DMS114 treated with DMSO at 0.1 percent for 48 hours (cell line): Measurements from ENCODE around the gene WDR1.

Source experiments
- DNase-seq: peaks from one replicate; lab custom pipeline; 2025; ENCODE audit not compliant: unreplicated experiment; lab: John Stamatoyannopoulos, UW

The WDR1 gene, protein sequence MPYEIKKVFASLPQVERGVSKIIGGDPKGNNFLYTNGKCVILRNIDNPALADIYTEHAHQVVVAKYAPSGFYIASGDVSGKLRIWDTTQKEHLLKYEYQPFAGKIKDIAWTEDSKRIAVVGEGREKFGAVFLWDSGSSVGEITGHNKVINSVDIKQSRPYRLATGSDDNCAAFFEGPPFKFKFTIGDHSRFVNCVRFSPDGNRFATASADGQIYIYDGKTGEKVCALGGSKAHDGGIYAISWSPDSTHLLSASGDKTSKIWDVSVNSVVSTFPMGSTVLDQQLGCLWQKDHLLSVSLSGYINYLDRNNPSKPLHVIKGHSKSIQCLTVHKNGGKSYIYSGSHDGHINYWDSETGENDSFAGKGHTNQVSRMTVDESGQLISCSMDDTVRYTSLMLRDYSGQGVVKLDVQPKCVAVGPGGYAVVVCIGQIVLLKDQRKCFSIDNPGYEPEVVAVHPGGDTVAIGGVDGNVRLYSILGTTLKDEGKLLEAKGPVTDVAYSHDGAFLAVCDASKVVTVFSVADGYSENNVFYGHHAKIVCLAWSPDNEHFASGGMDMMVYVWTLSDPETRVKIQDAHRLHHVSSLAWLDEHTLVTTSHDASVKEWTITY

DNA sequence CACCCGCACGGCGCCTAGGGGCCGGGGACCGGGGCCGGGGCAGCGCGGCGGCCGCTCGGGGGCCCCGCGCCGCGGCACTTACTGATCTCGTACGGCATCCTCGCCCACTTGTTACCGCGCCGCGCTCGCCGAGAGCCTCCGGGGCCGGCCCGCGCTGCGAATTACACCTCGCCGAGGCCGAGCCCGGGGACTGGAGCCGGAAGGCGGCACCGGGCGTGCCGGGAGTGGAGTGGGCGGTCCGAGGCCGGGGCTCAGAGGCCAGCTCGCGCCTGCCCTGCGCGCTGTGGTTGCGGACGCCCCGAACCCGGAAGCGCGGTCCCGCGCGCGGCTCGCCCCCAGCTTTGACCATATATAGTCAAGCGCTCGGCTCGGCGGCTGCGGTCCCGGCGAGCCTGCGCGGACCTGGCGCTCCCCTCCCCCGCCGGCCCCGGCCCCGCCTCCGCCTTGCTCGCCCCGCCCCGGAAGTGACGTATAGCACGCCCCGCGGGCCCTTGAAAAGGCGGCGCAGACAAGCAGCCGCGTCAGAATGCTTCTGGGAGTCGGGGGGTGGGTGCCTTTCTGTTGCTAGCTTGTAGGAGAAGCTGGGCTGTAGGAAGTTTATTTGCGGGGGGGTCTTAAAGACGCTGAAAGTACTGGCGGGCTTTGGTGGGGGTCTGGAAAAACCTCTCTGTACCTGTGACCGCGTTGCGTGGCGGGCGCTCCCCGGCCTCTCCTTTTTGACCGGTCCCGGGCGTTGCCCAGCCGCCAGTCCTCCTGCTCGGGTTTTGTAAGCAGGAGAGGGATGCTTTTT is at the start of gene WDR1:
WDR1 (minus strand) TSS at position 231 of the 790 bp plus-strand sequence; CDS start at position 98, 133 bp downstream.
- peak; percentile 77 for DNase-seq

DNA sequence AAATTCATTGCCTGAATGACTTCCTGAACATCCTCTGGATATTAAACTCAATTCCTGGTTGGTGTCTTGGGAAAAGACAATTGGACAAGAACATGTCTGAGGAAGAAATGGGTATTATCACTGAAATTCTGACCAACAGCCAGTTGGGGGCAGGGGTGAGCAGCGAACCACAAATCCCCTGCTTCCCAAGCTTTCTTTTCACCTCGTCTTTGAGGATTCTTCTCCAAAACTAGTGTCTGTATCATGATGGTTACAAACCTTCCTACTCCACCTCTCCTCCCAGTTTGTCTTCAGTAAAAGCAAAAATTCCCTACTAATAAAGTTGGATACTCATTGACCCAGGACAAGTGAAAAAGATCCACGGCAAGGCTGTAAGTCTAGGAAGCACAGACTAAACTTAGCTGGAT is 48.3 kb upstream of the WDR1 start:
- no peak for DNase-seq

DNA sequence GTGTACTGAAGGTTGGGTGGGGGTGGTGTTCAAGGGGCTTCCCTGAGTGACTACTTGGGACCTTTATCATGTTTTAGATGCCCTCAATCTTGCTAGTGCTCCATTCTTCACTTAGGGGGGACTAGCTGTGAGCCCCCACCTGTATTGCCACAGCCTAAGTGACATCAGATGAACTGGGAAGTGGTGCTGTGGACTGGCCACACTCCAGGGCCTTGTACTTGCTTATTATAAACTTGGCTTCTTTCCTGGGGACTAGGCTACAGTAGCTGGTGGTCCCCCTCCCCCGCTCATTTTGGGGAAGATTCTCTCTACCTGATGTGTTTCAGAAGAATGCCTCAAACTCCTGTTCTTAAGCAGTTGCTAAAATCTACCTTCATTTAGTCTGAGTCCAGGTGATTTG is 46.7 kb upstream of the WDR1 start:
- no peak for DNase-seq

DNA sequence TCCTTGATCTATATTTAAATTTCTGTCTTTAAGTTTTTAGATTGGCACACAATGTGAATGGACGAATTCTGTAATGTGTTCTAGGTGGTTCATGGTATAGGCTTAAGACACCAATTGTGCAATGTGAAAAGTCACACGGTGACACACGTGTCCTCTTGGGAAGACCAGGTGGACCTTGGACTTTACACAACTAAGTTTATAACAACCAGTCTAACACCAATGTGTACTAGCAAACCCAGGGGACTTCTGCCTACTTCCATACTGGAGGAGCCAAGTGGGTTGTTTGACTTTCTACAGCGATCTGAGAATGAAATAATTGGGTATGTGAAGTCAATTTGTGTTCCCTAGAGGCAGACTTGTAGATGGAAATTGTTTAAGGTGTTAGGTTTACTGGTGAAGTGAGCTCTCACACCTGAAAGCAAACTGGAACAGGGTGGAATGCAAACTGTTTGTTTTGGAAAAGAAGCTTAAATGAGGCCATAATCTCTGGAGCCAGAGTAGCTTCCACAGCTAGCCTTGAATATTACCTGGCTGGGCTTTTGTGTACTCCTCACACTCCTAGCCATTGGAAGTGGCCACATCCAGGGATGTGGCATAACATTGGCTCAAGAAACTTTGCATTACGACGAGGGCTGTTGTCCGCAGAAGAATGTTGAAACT is 45.9 kb upstream of the WDR1 start:
- no peak for DNase-seq

DNA sequence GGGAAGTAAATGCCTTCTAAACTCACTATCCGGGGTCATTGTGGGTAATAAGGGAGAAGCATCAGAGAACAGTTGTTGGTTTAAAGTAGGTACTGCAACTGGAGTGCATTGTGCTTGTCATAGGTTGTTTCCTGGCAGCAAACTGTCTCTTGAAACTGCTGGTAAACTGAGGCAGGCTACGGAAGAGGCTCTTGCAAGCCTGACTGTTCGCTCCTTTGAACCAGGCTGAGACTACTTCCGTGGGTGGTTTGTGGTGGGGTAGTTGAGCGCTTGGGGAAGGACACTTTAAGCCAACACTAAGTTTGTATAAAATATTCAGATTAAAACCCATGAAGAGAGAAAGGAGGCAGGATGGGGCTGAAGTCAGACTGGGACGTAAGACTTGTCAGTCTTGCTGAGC is 45.2 kb upstream of the WDR1 start:
- no peak for DNase-seq

DNA sequence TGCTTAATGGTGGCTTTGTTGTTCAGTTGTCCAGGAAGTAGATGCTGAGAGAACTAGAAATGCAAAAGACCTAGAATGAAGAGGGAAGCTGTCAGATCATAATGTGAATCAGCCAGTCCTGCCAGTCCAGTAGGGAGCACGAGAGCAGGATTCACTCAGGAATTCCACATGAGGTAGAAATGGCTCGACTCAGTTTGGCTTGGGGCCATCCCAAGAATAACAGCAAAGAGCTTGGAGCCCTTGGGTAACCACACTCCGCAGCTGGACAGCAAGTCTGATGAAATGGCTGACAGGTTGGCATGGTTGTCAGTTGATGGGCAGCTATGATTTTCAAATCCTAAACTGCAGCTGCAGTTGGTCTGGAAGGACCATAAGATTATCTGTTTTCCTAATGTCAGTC is 44.5 kb upstream of the WDR1 start:
- no peak for DNase-seq

DNA sequence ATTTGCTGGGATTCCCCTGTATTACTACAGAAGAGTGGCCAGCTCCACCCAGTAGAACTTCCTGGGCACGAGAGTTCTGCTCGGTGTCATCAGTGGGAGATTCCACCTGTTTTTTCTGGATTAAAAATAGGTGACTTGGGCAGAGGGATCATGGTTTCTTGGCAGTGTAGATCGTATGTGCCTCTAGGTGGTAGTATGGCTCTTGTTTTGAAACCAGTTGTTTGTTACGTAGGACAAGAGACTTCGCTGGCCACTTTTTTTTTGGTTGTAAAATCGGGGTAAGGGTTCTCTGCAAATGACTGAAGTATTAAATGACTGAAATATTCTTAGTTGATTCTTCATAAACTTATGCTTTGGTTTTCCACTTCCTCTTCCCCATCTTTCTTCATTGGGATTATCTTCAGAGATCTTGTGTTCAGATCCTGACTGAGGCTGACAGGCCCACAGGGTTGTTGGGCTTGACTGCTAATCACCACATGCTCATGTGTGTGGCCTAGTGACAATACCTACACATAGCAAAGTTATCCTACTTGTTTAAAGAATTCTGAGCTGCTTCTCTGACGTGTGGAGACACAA is 43.8 kb upstream of the WDR1 start:
- DNase-seq: peak; percentile 31

DNA sequence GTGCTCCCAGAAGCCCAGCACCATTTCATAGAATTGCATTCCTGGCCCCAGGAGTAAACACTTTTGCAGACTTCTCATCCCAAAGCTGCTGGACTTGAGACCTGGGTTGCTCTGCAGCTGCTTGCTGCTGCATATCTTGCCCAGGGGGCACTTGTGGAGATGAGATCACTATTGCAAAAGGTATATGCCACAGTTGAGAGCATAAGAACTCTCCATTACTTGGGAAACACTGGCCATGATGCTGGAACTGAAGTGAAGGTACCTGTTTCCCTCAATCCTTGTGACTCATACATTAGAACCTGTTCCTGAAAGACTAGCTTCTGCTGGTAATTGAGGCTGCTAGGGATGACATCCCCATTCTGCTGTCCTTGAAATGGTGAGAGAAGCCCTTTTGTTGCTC is 43.1 kb upstream of the WDR1 start:
- no peak for DNase-seq

DNA sequence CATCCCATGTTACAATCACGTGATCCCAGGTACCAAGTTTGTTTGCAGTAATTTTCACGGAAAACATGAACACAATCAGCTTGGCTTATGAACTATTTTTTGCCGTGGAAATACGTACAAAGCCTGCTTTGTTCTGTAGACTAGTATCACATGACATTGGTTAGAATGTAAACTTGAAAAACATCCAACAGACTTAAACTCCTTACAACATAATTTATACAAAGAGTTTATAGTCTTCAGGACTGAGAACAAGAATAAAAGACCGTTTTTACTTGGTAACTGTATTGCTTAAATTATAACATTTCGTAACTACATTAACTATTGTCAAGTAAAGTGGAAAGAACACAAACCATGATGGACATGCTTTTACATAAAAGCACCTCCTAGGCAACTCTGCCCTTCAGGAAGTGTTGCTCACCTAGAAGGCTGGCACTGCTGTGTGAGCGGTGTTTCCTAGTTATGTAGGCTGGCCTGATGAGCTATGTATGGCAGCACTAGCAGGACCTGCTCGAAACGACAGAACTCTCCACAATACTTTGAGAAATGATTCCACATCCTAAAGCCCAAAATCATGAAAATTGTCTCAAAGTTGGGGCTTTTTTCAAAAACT is 41.8 kb upstream of the WDR1 start:
- no peak for DNase-seq

DNA sequence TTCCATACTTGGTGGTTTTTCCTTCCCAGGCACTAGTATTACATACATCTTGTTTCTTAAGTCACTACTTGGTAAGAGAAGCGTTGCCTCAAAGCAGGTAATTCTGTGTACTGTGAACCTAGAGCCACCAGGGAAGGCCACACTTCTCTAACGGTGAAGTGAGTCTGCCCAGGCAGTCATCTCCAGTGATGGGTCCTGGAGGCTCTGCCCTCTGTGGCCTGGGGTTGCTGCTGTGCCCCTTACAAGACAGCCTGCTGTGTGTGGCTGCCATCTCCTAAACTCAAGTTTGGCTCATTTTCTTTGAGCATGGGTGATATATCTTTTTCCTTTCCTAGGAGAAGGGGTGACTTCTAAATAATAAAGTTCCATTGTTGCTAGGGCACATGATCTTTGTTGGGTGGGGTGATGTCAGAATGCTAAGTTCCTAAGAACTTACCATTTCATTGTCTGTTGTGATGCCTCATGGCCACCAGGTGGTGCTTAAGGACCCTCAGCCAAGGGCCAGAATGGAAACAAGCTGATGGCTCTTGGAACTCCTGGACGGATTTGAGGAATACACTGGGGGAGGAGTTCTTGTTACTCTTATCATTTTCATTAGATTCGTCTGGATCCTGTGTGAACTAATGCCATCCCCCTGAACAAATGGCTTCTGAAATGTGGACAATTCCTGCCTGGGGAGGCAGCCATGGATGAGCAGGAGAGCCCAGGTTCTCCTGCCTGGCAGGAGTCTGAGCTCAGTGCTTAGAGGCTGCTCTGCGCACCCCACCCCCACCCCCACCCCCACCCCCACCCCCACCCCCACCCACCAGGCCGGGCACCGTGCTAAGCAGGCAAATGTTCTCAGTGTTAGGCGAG is 41.1 kb upstream of the WDR1 start:
- DNase-seq: peak; percentile 44

DNA sequence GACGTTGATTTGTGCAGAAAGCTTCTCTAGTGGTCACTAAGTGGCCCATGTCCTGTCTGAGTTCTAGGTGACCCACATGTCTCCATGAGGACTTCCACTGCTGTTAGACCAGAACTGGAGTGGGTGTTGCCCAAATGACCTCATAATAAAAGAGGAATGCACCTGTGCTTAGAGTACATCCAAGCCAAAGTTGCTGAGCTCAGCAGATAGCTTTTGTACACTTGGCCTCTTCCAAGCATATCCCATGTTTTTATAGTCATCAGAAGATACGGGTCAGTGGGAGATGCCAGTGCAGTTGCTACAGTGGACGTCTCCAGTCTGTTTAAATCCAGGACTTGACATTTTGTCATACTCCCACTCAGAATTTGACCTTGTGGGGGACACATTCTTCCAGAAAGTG is 37.6 kb upstream of the WDR1 start:
- DNase-seq: no peak

DNA sequence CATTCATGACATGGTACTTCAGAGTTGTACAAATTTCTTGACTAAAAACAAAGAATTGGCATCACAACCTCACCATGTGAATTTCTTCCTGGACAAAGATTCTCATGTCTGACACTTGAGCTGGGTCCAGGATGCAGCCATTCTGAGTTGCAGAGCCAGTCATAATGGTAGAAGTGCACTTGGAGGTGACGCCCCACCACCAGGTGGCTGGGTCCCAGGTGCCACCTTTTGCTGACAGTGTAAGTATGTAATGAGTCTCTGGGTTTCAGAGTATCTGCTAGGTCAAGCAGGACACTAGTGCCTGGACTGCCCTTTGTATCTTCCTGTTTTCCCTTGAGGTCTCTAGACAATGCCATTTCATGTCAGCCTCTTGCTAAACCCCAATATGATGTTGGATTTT is 36.6 kb upstream of the WDR1 start:
- no peak for DNase-seq

DNA sequence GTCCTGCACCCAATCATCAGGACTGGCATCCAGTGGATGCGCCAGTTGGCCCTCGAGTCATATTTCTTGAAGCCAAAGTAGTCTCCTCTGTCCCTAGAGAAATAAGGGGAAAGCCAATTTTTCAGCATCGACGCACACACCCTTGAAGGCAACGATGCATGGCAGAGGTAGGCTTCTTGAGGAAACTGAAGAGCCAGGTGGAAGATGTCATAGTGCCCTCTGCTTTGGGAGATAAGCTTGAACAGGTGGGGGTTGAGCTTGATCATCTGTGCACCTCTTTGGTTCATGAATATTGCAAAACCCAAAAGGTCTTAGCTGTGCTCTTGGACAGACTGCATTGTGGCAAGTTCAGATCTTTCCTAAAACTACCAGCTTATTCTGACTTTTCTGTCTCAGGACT is 34.6 kb upstream of the WDR1 start:
- no peak for DNase-seq

DNA sequence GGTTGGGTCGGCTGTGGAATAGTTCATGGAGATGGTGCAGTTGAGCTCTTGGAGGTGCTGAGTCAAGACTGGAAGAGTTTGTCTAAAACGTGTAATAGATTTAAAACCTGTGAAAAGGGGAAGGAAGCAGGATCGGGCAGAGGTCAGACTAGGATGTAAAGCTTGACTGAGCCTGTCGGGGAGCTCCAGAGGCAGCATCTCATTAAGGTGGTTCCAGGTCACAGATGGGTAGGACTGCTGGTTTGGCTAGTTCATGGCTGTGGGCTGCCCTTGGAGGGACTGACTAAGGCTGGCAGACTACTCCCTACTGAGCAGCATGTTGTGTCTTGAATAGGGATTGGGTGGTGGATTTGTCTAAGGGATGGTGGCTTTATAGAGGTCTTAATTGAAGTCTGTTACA is 28.4 kb upstream of the WDR1 start:
- no peak for DNase-seq

DNA sequence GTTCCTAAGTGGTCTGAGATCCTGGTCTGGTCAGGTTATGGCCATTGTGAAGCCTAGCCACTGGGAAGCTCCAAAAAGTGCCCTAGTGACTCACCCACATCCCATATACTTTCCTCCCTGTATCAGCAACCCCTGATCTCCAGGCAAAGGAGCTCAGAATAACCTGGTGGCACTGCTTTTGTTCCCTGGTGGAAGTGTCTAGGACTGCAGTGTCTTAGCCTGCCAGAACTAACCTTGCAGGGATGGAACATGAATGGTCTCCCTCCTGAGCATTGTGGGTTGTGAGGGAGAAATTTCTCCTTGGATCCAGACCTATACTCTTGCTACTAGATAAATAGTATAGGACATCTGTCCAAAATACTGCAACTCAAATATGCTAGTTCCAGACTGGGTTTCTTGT is 27.9 kb upstream of the WDR1 start:
- DNase-seq: no peak

DNA sequence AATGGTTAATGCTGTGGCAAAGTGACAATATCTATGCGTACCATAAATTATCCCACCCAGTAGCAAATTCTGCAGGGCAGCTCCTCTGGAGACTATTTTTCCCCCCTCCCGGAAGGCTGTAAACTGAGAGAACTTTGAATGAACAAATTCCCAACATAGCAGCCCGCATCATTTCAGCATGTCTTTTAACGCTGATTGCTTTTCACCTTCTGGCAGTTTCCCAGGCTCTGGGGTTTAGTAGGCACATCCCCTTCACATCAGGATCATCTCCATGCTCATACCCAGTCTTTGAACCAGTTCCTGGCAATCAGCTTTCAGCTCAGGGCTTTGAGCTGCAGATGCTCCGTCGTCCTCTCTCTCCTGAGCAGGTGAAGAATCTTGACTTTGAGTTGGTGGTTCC is 26.6 kb upstream of the WDR1 start:
- DNase-seq: no peak

DNA sequence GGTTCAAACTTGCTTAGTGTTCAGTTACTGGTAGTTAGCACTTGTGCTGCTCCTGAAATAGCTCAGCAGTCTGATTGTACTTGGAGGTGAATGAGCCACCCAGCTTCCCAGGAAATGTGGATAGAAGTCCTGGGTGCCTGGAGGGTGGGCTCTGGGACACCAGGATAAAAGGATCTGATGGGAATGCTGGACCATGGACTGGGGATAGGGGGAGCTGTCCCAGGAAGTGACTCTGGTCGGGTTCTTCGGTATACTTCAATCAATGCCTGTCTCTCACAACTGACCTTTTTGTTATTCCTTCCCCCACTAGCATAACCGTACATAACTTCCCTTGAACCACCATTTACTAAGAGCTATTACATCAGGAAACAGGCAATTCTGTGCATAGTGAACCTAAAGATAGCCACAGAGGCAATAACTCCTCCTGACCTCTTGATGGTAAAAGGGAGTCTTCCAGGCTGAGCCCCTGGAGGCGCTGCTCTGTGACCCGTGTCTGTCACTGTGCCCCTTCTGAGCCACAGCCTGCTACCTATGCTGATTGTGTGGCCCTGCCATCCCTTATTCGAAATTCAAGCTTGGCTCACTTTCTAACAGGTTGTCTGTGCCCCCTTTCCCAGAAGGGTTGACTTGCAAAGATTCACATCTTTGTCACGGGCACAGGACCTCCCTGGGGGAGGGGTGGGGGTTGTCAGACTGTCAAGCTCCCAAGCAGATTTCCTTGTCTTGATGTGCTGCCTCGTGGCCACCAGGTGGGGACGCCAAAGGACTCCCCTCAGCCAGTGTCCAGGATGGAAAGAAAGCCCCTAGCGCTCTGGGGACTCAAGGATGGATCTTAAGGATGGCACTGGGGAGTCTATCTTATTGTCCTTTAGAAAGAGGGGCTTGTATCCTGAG is 24.5 kb upstream of the WDR1 start:
- no peak for DNase-seq

DNA sequence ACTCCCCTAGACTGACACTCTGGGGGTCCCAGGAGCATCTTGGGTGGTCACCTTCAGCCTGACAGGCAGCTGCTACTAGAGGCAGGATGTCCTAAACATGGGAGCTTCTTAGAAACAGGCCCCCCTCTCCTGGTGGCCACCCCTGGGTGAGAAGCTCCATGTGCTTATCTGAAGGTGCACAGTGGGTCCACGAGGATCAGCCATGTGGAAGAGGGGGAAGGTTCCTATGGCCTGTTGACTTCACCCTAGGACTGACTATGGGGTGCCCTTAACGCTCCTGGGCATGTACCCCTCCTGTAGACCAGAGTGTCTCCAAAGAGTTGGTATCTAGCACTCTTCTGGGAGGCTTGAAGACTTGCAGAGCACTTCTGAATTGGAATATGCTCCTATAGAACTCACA is 22.9 kb upstream of the WDR1 start:
- DNase-seq: no peak

DNA sequence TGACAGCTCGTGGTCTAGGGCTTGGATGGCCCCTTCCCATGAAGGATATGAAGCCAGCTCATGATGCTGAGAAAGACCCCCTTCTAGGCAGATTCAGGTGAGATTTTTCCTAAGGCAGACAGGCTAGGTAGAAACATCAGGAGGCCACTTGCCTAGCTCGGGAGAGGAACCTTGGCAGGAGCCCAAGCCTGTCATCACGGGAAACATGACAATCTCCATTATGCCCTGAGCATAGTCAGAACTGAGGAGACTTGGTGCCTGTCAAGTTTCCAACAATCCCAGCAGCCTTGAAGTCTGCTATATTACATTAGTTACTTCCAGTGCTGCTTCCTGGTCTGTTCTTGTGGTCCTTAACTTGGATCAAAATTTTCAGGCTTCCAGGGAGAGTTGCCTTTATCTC is 18.7 kb upstream of the WDR1 start:
- no peak for DNase-seq
